Keratinocyte (primary cell): ENCODE data around the gene ABCC9.

Experiments used
- EZH2 ChIP-seq: IDR thresholded peaks from one replicate; pipeline ENCODE4 v1.6.1; 2012; ENCODE audit warnings: inconsistent platforms, mild to moderate bottlenecking, low read length, moderate library complexity
- TF ChIP-seq, protein P1 (sequence below), 3 experiments: IDR thresholded peaks in 1 of 3; conservative IDR thresholded peaks in 1 of 3; optimal IDR thresholded peaks in 1 of 3; 2 replicates in 2 of 3; 3 replicates in 1 of 3; pipeline versions ENCODE3 to v1.5.1; 2011; ENCODE audit warnings: low read length in 3 of 3, mild to moderate bottlenecking in 3 of 3, moderate library complexity in 2 of 3, control low read depth in 1 of 3, inconsistent platforms in 1 of 3; ENCODE audit not compliant: insufficient read depth in 2 of 3; ENCODE audit errors: extremely low read depth in 1 of 3

DNA sequence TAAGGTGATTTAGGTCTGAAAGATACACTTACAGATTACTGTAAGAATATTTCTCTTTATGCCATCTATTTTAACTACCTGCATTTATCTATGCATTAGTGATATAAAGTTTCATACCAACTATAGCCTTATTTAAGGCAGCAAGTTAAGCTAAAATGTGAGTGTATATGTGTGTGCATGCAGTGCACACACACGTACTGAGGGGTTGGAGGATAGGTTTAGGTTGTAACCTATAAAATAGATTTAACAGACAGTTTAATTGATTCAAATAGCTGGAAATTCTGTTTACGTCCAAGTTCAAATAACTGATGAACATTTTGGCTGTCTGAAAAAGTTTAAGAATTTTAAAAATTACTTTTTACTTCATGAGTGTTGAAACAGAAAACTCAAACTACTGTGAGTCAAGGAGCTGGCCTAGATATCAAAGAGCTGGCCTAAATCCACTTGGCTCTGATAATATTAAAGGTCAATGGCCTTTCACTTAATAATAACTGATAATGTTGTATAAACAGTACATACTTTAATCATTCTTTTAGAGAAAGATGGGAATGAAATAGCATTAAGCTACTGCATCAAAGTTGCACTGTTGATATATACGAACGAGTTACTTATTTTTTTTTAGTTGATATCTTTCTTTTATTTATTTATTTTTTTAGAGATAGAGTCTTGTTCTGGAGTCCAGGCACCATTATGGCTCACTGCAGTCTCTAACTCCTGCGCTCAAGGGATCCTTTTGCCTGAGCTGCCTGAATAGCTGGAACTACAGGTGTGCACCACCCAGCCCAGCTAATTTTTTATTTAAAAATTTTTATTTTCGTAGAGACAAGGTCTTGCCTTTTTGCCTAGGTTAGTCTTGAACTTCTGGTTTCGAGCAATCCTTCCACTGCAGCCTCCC lies 152.9 kb downstream of the ABCC9 start:
- TF ChIP-seq, protein P1, sequence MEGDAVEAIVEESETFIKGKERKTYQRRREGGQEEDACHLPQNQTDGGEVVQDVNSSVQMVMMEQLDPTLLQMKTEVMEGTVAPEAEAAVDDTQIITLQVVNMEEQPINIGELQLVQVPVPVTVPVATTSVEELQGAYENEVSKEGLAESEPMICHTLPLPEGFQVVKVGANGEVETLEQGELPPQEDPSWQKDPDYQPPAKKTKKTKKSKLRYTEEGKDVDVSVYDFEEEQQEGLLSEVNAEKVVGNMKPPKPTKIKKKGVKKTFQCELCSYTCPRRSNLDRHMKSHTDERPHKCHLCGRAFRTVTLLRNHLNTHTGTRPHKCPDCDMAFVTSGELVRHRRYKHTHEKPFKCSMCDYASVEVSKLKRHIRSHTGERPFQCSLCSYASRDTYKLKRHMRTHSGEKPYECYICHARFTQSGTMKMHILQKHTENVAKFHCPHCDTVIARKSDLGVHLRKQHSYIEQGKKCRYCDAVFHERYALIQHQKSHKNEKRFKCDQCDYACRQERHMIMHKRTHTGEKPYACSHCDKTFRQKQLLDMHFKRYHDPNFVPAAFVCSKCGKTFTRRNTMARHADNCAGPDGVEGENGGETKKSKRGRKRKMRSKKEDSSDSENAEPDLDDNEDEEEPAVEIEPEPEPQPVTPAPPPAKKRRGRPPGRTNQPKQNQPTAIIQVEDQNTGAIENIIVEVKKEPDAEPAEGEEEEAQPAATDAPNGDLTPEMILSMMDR (optimal IDR thresholded peaks at IDR 0.05 in 1 of 3, IDR thresholded peaks at IDR 0.05 in 1 of 3, conservative IDR thresholded peaks at IDR 0.05 in 1 of 3; ENCODE audit: extremely low read depth in 1 of 3, insufficient read depth in 2 of 3, low read length in 3 of 3), result no peak
- no peak for TF ChIP-seq EZH2
